GM19397 (cell line): ENCODE measurements around the gene CALML6.

Source experiments
- ATAC-seq: cut with Tn5 transposase; IDR thresholded peaks from one replicate; pipeline ENCODE4 v1.9.1; 2021; ENCODE audit warnings: mild to moderate bottlenecking, moderate library complexity; ENCODE audit not compliant: unreplicated experiment

CALML6 gene

DNA sequence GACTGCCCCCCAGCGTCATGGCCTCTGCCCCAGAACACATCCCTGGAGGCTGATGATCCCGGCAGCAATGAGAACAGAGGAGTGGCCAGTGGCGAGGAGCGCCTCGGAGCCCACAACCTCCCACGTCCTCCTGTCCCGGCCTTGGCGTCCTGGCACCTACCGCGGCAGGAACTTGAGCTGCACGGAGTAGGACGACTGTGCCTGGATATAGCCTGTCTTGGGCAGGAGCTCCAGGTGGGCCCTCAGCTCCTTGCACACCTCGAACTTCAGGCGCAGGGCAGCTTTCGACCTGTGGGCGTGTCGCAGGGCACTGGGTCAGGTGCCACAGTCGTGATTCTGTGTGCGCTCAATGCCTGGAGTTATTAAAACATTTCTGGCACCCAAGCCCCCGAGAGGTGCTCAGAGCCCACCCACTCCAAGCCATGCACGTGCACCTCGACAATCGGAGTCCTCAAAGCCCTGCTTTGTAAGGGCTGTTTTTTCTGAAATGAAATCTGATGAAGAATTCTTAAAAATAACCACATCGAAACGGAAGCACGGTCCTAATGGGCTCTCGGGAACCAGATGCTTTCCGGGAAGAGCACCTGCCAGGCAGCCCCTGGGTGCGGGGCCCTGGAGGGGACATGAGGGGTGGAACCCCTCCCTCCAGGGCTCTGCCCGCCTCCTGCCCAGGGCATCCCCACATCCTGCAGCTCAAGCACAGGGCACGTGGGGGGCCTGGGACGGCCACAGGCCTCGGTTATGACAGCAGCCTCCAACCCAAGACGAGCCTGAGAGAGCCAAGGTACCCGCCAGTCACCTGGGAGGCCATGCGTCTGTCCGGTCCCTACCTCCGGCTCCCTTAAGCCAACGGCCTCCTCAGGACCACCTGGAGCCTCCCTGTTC is 27.1 kb downstream of the CALML6 start:
- ATAC-seq: no peak

DNA sequence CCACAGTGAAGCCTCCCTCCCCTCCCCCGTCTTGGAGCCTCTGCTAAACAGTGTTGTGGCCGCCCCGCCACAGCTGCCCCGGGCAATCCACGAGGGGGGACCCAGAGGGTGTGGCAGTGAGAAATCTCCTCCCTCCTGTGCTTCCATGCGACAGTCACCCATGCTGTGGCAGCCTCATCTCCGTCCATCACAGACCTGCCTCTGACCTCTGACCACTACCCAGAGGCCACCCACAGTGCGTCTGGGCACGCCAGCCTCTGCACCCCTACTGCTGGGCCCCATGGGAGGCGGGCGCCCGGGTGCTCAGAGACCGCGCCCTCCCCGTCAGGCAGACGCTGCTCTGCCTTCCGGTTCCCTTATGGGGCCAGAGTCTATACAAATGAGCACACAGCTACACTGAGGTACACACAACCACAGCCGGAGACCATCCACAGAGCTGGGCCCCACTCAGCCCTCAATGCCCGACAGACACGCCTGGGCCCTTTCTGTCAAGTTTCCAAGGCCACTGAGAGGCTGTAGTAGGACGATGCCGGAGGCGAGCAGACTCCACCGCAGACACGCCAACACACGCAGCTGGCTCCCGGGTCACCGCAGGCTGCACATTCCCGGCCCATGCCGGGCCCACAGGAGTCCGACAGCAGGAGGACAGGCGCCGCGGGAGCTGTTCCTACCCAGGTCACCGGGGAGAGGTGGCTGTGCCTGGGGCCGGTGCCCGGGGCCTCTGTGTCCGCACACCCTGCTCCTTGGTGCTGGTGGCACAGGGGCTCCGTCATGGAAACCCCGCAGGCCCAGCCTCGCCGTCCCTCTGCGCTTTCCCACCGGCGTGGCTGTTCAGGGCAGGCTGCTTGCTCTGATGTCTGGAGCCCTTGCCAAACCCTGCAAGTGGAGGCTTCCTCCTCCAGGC is 27.9 kb downstream of the CALML6 start:
- ATAC-seq: no peak

DNA sequence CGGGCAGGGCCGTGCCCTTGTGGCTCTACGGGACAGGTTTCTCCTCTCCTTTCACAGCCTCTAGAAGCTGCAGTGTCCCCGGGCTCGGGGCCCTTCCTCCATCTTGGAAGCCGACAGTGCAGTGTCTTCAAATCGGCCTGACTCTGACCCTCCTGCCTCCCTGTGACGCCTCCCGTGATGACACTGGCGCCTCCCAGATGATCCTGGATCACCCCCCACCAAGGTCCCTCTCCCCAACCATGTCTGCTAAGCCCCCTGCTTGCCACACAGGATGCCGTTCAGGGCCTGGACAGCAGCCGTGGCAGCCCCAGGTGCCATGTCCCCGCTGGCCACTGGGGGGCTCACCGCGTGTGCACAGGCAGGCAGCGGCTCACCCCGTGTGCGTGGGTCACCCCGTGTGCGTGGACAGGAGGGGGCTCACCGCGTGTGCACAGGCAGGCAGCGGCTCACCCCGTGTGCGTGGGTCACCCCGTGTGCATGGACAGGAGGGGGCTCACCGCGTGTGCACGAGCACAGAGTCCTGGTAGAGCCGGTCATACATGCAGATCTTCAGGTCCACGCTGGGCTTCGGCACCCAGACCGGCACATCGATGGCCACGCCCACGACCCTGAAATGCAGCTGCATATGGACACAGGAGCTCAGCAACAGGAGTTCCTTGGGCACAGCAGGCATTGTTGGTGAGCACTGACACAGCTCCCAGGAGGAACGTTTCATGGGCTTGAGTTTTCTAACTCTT is 28.9 kb downstream of the CALML6 start:
- no peak for ATAC-seq

DNA sequence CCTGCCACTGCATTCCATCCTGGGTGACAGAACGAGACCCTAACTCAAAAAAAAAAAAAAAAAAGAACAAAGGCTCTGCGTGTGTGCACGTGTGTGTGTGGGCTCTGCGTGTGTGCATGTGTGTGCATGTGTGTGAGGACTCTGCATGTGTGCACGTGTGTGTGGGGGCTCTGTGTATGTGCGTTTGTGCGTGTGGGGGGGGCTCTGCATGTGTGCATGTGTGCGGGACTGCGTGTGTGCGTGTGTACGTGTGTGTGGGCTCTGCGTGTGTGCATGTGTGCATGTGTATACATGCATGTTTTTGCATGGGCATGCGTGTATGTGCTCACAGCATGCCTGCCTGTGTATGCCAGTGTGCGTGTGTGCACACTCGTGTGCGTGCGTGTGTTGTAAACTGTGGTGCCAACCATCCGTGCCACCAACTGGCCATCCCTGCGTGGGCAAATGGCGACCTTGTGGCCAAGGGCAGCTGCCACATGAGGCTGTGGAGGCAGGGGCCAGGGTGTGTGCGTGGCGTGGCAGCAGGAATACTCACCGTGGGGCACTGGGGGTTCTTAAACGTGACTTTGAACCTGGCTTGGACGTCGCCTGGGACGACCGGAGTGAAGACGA is 30.8 kb downstream of the CALML6 start:
- ATAC-seq: no peak

DNA sequence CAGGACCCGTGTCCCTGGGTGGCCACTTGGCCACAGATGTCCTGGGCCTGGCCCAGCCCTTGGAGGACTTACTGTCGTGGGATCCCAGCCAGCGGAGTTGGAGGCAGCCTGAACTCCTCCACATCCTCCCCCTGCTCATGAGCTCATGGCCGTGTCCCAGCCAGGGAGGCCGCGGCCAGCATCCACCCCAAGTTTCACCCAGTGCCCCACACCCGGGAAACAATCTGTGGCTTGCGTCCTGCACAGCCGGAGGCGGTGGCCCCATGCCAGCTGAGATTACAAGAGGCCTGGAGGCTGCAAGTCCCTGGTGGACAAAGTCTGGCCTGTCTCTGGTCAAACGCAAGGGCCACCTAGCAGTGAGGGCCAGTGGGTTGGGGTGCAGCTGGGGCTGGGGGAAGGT is 31.5 kb downstream of the CALML6 start:
- ATAC-seq: no peak

DNA sequence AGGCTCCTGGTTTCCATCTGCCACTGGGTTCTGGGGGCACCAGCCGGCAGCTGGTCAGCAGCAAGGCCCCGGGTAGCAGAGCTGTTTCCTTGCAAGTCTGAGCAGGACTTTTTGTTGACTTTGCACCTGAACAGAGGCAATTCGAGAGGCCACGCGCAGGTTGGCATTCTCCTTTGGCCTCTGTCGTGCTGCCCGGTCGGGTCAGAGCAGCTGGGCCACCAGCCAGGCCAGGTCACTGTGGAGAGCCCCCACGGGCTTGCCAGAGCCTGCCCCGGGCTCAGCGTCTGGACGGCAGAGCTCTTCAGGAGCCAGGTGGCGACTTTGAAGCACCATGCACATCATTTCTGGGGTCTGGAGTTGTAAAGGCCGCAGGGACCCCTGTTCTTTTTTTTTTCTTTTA is 32.4 kb downstream of the CALML6 start:
- ATAC-seq: no peak

DNA sequence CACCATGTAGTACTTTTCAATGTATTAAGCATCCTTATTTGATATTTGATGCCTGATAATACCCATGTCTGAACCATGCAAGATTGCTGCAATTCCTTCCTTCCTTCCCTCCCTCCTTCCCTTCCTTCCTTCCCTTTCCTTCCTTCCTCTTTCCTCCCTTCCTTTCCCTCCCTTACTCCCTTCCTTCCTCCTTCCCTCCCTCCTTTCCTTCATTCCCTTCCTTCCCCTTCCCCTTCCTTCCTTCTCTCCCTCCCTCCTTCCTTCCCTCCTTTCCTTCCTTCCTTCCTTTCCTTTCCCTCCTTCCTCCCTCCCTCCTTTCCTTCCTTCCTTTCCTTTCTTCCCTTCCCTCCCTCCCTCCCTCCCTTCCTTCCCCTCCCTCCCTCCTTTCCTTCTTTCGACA is 33.7 kb downstream of the CALML6 start:
- ATAC-seq: no peak

DNA sequence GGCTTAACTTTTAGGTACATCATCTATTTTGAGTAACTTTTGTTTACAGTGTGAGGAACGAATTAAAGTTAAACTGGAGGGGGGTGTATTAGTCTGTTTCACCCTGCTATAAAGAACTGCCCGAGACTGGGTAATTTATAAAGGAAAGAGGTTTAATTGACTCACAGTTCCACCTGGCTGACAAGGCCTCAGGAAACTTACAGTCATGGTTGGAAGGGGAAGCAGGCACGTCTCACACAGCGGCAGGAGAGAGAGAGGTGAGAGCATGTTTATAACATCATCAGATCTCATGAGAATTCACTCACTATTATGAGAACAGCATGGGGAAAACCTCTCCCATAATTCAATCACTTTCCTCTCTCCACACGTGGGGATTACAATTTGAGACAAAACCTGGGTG is 35.9 kb downstream of the CALML6 start:
- no peak for ATAC-seq

DNA sequence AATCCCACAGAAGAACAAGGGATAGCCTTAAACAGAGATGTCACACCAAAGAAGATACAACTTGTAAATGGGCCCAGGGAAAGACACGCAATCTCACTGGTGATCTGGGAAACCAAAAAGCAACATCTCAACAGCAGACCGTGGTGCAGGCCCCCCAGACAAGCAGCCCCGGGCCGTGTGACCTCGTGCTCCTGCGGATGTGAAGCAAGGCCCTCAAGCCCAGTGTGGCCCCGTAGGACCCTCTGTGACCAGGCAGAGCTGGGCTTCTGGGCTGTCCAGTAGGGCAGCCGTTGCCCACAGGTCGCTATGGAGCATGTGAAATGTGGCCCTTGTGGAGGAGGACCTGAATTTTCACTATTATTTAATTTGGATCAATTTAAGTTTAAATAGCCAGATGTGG is 39.0 kb downstream of the CALML6 start:
- ATAC-seq: no peak

DNA sequence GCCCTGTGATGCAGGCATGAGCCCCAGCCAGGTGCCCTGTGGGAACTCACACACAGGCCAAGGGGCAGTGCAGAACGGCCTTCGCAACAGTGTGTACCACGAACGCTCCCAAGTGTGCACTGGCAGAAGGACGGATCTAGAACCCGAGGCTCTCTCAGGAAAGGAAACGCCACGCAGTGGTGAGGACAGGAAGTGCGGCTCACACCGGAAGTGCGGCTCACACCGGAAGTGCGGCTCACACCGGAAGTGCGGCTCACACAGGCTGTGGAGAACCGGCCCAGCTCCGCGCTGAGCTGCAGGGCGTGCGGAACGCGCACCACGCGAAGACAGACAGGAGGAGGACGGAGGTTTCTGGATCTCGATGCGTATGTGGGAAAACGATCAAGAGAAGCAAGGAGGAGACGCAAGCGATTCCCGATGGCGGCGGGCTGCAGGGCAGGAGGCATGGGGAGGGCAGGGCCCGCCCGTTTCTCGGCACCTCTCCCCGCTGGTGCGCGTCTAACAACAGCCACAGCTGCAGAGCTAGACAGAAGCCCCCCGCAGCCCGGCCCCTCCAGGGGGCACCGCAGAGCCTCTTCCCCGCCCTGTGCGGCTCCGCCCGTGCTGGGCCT is 39.9 kb downstream of the CALML6 start:
- ATAC-seq: no peak

DNA sequence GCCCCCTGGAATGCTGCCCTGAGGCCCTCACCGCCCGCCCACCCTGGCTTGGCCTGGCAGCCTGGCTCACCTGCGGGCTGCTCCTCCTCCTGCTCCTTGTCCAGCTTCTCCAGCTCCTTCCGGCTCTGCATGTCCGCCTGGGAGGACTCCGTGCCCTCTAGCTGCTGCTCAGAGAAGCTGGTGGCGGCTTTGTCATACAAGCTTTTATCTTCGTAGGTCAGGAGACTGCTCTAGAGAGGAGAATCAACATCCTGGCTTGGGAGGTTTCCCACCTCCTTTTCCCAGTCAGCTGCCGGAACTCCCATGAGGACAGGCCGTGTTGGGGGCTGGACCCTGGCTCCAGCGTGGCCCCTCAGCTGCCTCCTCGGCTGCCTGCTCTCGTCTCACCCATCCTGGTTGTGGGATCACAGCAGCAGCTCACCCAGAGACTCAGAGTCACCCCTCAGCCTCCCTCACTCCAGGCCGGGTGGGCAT is 40.6 kb downstream of the CALML6 start:
- ATAC-seq: no peak

DNA sequence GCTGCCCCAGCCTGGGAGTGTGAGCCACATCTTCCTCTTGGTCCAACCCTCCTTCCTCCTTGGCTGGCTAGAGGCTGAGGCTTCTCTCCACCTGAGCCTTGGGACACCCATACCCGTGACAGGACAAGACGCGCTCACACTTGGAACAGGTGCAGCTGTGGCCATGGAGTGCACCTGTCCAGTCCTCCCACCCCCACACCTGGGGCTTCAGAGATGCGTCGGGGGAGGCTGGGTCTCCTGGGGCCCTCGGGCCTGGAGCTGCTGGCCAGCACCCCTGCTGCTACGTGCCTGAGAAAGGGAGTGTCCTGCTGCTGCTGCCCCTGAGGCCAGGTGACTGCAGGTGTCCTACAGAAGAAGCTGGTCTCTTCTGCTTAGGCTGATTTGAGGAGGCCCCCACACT is 41.0 kb downstream of the CALML6 start:
- ATAC-seq: no peak

DNA sequence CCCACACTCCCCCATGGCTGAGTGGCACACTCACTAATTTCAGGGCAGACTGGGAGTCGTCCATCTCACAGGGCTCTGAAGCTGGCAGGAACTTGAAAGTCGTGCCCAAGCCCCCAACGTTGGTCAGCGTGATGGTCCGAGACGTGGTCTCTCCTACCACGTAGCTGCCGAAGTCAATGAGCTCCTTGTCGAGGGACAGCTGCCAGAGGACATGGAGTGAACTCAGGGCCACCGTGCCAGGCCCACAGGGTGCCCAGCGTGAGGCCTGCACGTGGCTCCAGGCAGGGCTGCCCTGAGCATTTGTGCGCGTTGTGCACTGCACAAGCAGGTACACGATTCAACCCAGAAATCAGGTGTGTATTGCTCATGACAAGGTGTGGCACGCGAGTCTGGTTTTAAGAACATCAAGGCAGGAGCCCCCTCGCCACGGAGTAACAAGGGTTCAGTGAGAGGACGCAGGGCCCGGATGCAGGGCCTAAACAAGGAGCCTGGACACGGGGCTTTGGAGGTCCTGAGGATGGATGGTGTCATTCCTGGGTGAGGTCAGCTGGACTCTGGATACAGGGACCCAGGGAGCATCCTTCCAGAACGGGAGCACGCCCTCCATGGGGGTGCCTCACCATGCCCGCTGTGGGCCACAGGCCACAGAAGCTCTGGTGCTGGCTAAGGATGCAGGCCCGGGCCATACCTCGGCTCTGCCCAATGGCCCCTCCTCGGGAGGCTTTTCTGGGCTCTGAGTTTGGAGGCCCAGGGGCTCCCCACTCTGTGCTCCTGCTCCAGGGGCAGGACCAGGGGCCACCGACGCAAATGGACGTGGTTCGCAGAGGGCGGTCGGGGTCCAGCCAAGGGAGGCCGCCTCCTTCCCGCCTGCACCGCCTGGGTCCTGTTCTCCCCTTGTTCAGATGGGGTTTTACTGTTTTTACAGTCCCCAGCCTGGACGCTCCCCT is 41.8 kb downstream of the CALML6 start:
- ATAC-seq: no peak

DNA sequence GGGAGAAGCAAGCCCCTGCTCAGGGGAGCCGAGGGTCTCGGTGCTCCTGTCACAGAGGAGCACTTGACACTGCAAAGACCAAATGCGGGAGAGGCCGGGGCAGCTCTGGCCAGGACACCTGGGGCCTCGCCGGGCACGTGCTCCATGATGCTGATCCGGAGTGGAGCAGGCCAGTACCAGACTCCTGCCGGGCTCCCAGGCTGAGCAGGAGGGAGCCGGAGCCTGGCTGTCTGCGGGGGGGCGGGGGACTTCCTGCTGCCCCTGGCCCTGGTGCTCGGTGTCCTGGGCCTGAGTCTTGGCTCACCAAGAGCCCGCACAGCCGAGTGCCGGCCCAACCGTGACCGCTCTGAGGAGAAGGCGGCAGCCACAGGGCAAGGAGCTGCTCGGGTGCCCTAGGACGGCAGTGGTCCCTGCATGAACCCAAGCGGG is 42.5 kb downstream of the CALML6 start:
- no peak for ATAC-seq

DNA sequence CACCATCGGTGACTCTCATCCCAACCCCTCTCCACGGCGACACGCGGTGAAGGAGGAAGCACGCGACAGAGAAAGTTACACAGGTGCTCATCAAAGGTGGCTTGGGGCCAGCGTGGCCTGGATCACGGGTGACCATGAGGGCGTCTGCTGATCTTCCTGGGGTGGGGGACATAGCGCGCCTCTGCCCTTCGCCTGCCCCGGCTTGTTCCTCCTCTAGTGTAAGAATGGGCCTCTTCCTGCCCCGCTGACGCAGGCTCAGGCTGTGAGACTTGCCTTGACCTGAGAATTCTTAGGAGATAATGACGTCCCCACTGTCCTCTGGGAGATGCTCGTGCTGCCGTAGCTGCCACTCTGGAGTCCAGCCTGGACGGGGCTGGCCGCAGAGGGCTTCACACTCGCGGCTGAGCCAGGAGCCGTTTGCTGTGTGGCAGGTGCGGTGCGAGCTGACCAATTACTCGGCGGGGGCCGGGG is 43.0 kb downstream of the CALML6 start:
- ATAC-seq: no peak

DNA sequence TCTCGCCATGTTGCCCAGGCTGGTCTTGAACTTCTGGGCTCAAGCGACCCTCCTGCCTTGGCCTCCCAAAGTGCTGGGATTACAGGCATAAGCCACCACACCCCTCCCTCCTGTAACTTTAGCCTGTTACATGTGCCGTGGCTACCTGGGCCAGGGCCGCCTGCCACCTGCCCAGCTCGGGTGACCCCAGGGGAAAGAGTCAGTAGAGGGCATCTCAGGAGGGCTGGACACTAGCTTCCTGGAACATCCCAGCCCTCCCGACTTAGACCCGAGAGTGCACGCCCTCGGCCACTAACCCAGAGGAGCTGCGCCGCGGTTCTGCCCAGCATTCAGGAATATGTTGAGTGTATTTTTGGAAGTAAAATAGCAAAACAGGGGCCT is 44.4 kb downstream of the CALML6 start:
- ATAC-seq: no peak

DNA sequence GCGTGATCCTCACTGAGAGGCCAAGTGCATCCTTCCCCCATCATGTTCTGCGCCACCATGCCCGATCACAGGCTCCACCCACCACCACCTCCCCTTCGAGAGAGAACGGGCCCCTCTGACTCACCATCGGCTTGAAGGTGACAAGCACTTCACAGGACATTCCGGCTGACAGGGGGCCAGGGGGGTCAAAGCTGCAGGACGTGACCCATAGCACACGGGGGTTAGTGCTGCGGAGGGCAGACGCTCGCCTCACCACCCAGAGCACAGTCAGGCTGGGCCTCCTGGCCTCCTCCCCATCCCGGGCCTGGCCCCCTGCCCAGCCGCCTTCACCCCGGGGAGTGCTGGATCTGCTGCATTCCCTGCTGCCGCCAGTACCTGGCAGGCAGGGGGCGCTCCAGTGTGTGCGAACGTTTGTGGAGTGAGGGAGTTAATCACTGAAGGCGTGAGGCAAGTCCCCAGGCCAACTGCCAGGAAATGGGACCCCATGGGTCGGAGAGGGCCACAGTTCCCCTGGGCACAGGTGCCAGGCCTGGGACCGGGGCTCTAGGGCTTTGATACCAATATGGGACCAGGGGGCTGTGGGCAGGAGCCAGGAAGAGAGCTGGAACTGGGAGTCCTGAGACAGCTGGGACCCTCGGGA is 44.9 kb downstream of the CALML6 start:
- ATAC-seq: no peak

DNA sequence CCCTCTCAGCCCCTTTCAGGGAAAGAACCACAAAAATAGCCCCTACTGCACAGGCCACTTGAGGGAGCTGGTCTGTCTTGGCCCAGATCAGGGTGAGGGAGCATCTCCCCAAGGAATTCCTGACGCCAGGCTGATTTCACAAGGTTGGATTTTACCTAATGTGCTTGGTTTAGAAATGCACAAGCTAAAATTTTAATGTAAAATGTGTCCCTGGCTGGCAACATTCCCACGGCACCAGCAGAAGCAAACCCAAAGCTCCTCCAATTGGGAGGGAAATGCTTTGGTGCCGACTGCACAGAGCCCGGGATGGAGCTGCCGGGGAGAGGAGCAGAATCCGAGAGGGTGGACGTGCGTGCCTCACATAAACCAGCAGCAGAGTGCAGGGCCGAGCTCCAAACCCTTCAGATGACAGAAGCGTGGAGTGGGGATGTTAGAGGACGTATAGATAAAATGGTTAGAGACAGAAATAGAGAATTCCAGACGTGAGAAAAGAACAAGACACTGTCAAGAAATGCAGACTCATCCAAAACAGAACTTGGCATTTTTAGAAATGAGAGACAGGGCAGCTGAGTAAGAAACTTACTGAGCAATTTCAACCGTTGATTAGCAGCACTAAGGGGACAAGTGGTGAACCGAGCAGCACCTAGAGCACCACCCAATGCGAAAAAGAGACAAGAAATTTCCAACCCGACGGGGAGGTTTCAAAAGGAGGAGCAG is 45.6 kb downstream of the CALML6 start:
- no peak for ATAC-seq
